ENCODE results near the gene EGFL8. TPM values are rescaled to one million over a fixed set of nuclear protein-coding genes. Genes with fewer than 3 reads are reported as not detected.

Gene EGFL8
- total RNA-seq, 1 donor from 2014 or later, result 0.26 TPM

DNA sequence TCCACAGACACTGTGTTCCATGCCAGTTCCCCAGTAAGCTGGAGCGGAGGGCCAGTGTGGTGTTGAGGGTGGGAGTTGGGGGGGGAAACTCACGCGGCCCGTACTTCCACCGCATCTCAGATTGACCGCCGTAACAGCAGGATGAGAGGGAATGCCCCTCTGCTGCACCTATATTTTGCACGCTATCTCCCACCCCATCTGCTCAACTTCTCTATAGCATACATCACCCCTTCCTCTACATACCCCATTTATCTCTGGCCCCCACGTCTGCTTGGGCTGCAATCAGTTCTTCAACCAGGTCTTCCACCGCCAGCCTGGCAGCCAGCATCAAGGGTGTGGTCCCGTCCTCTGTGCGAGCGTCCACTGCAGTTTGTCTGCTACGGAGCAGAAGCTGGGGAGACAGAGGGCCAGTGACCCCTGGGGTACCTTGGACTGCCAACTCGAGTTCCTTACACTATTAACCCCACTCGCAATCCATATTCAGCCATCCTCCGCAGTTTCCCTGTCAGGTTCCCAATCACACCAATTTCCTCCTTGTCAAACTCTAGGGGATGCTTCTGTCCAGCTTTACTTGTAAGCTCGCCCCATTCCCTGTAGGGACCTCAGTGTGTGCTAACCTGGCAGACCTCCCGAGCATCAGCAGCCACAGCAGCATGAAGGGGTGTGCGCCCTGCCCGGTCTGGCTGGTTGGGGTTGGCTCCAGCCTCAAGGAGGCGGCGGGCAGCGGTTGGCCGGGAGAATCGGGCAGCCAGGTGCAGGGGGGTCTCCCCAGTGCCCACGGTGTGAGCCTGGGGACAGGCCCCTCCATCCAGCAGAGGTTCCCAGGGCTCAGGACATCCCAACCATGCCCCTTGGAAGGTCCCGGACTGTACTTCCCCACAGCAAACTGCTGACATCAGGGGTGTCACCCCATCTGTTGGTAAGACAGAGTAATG, 32.6 kb downstream of the EGFL8 start:
- Histone ChIP-seq H3K27me3 (ENCODE audit: control insufficient read depth, insufficient read depth, low read length) (no peaks in the 10 kb centered on the region), H3K4me3 (ENCODE audit: low read depth, low read length) (peak overlapping the region; percentile 54), H3K36me3 (ENCODE audit: control insufficient read depth, insufficient read depth, low read length) (no peaks in the 10 kb centered on the region)
- no peak for FAIRE-seq
- no peak for DNase-seq (ENCODE audit: low read depth)
- no peak for TF ChIP-seq CTCF (IDR thresholded peaks at IDR 0.05; ENCODE audit: insufficient read depth, low read length, severe bottlenecking)

GRCh38 chr6:32198345-32198696, 33.9 kb downstream of the EGFL8 start:
- no peaks in the 10 kb centered on the region for H3K36me3 ChIP-seq (ENCODE audit: control insufficient read depth, insufficient read depth, low read length)
- H3K4me3 ChIP-seq (ENCODE audit: low read depth, low read length), result no peak overlapping the region
- no peaks in the 10 kb centered on the region for H3K27me3 ChIP-seq (ENCODE audit: control insufficient read depth, insufficient read depth, low read length)
- no peak for FAIRE-seq
- no peak for TF ChIP-seq CTCF (IDR thresholded peaks at IDR 0.05; ENCODE audit: insufficient read depth, low read length, severe bottlenecking)
- no peak for DNase-seq (ENCODE audit: low read depth)

GRCh38 chr6:32198866-32199265, 34.5 kb downstream of the EGFL8 start:
- no peak for TF ChIP-seq CTCF (IDR thresholded peaks at IDR 0.05; ENCODE audit: insufficient read depth, low read length, severe bottlenecking)
- no peak for FAIRE-seq

DNA sequence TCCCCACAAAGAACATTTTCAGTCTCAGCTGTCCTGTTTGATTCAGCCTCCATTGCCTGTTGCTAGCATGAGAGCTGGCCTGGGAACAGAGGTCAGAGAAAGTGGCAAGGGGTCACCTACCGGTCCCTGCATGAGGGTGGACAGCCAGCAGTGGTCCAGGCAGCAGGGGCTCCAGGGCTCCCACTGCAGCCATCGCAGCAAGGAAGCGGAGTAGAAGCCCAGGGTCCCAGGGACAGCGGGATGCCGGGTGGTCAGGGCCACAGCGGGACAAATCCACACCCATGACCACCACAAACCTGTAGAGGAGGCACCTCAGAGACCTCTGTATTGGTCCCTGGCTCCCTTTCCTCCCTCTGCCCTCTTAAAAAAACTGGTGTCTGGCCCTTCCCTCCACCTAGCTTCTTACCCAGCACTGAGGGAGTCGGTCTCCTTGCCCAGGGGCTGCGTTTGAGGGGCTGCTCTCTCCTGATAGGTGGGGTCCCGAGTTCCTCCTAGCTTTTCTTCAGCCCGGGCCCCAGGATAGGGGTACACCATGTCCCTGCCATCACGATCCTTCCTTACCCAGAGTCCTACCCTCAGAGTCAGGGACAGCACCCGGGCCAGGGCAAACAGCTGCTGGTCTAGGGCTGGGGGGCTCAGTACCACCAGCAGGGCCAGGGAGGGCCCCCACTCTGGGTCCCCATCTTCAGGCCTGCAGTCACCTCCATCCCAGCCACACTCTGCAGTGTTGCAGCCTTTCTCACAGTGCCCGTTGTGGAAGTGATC, 36.5 kb downstream of the EGFL8 start:
- DNase-seq (ENCODE audit: low read depth) (no peak), FAIRE-seq (no peak)
- no peak for TF ChIP-seq CTCF (IDR thresholded peaks at IDR 0.05; ENCODE audit: insufficient read depth, low read length, severe bottlenecking)
- Histone ChIP-seq H3K27me3 (ENCODE audit: control insufficient read depth, insufficient read depth, low read length) (no peaks in the 10 kb centered on the region), H3K36me3 (ENCODE audit: control insufficient read depth, insufficient read depth, low read length) (no peaks in the 10 kb centered on the region), H3K4me3 (ENCODE audit: low read depth, low read length) (no peak overlapping the region)

More at GRCh38 chr6:32198866-32199265, 34.5 kb downstream of the EGFL8 start:
- no peaks in the 10 kb centered on the region for H3K36me3 ChIP-seq (ENCODE audit: control insufficient read depth, insufficient read depth, low read length)
- H3K4me3 ChIP-seq (ENCODE audit: low read depth, low read length), result no peak overlapping the region
- H3K27me3 ChIP-seq (ENCODE audit: control insufficient read depth, insufficient read depth, low read length), result no peaks in the 10 kb centered on the region
- no peak for DNase-seq (ENCODE audit: low read depth)

DNA sequence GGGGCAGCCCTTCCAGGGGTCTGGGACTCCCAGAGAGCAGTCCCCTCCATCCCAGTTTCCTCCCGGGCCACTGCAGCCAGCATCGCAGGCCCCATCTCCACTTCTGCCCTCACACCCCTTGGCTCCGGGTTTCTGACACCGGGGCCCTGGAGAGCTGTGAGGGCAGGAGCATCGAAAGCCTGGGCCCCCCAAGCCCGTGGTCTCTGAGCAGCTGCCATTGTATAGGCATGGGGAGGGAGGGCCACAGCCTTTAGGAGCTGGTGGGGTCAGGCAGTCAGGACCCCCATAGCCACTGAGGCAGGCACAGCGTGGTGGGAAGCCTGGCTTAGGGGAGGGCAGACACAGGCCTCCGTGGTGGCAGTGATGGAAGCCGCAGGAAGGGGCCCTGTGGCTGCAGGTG, 37.8 kb downstream of the EGFL8 start:
- no peaks in the 10 kb centered on the region for H3K36me3 ChIP-seq (ENCODE audit: control insufficient read depth, insufficient read depth, low read length)
- TF ChIP-seq CTCF (IDR thresholded peaks at IDR 0.05; ENCODE audit: insufficient read depth, low read length, severe bottlenecking), result no peak
- no peak overlapping the region for H3K4me3 ChIP-seq (ENCODE audit: low read depth, low read length)
- no peak for DNase-seq (ENCODE audit: low read depth)
- FAIRE-seq, result no peak
- H3K27me3 ChIP-seq (ENCODE audit: control insufficient read depth, insufficient read depth, low read length), result no peaks in the 10 kb centered on the region

Measured in bronchial epithelial cell (primary cell).